SKM-1 (cell line): Measurements from ENCODE around the gene OSBPL9.
"Not testable (repeated sequence)": the region's sequence is repeated elsewhere in the genome, so short reads cannot be mapped to it uniquely, and the experiment has no call there.

ENCODE experiments used
- DNase-seq: peaks from one replicate; lab custom pipeline; 2025; ENCODE audit not compliant: unreplicated experiment; lab: John Stamatoyannopoulos, UW

The OSBPL9 gene

DNA sequence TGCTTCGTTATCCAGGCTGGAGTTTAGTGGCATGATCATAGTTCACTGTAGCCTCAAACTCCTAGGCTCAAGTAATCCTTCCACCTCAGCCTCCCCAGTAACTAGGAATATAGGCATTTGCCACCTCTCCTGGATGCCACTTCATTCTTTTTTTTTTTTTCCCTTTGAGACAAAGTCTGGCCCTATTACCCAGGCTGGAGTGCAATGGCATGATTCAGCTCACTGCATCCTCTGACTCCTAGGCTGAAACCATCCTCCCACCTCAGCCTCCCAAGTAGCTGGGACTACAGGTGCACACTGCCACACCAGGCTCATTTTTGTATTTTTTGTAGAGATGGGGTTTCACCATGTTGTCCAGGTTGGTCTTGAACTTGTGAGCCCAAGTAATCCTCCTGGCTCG, 19.3 kb downstream of the OSBPL9 start:
- DNase-seq, result no peak

DNA sequence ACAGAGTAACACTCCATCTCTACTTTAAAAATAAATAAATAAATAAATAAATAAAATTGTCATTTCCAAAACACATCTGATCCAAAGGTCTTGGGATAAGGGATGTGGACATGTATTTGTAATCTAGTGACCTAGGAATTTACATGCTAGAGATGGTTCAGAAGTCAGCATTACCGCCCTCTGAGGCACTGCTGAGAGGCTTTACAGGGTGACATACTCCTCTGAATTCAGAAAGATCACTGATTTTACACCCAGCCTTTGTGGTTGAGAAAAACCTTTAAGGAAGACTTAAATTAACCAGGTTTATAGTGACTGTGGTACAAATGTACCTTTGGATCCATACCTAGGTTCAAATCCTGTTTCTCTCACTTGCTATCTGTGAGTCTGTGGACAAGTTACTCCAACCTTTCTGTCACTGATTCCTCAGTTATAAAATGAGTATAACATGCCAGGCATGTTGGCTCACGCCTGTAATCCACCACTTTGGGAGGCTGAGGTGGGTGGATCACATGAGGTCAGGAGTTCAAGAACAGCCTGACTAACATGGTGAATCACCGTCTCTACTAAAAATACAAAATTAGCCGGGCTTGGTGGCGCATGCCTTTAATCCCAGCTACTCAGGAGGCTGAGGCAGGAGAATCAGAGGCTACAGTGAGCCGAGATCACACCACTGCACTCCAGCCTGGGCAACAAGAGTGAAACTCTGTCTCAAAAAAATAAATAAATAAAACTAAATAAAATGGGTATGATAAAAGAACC, 20.1 kb downstream of the OSBPL9 start:
- DNase-seq, result no peak

DNA sequence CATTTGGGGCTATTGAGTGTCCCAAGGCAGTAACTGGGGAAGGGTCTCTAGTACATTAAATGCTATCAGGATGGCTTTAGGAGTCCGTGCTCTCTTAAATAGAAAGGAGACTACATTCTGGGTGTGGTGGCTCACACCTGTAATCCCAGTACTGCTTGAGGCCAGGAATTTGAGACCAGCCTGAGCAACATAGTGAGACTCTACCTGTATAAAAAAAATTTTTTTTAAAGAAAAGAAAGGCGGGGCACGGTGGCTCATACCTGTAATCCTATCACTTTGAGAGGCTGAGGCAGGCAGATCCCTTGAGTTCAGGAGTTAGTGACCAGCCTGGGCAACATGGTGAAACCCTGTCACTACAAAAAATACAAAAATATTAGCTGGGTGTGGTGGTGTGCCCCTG, 21.5 kb downstream of the OSBPL9 start:
- no peak for DNase-seq

DNA sequence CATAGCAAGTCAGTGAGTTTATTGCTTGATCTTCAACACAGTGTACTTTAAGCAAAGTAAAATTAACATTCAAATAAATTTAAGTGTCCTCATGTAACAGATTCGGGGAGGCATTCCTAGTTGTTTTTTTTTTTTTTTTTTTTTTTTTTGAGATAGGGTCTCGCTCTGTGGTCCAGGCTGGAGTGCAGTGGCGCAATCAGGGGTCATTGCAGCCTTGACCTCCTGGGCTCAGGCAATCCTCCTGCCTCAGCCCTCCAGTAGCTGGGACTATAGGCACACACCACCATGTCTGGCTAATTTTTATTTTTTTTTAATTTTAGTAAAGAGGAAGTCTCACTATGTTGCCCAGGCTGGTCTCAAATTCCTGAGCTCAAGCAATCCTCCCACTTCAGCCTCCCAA, 22.8 kb downstream of the OSBPL9 start:
- no peak for DNase-seq

DNA sequence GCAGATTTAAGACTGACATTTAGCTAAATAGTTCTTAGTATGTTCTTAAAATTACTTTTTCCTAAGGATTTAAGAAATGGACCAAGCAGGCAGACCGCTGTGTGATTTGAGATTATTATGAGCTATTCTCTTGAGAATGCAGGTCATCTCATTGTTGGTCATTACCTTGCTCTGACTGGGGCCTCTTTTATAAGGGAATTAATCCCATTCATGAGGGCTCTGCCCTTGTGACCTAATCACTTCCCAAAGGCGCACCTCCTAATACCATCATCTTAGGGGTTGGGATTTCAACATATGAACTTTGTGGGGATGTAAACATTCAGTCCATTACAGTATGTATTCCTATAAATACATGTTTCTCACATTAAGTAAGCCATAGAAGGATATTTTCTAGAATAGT, 24.2 kb downstream of the OSBPL9 start:
- DNase-seq, result no peak

DNA sequence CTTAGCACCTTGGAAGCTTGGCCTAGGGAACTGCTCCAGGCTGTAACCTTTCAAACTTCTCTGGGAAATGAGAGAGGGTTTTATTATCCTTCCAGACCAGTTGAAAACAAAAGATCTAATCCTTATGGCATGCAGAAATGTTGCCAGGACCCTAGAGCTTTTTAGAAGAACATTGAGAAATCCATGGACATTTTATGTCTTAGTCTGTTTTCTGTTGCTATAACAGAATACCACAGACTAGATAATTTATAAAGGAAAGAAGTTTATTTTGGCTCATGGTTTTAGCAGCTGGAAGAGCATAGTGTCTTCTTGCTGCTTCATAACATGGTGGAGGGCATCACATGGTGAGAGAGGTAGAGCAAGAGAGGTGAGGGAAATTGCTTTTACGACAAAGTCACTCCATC, 25.8 kb downstream of the OSBPL9 start:
- no peak for DNase-seq

DNA sequence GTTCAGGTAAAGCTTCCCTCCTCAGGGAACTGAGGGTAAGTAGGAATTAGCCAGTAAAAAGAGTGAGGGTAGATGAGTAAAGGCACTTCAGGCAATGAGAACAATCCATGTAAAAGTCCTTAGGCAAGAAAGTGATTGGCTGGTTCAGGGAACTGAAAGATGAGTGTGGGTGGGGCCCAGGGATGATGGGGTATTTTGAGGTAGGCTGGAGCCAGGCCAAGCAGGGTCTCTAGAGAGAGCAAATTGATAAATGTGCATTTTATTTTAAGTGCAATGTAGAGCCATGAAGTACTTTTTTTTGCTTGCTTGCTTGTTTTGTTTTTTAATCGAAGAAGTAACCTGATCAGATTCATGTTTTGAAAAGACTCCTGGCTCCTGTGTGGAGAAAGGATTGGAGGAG, 26.5 kb downstream of the OSBPL9 start:
- no peak for DNase-seq

DNA sequence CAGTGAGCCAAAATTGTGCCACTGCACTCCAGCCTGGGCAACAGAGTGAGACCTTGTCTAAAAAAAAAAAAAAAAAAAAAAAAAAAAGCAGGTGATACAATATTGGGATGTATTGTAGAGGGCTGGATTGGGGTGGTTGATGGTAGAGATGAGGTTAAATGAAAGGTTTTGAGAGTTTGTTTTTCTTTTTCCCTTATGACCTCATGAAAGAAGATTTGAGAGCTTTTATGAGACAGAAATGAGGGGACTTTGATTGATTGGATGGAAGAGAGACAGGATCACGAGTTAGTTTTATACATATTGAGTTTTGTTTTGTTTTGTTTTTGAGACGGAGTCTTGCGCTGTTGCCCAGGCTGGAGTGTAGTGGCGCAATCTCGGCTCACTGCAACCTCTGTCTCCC, 27.1 kb downstream of the OSBPL9 start:
- no peak for DNase-seq

DNA sequence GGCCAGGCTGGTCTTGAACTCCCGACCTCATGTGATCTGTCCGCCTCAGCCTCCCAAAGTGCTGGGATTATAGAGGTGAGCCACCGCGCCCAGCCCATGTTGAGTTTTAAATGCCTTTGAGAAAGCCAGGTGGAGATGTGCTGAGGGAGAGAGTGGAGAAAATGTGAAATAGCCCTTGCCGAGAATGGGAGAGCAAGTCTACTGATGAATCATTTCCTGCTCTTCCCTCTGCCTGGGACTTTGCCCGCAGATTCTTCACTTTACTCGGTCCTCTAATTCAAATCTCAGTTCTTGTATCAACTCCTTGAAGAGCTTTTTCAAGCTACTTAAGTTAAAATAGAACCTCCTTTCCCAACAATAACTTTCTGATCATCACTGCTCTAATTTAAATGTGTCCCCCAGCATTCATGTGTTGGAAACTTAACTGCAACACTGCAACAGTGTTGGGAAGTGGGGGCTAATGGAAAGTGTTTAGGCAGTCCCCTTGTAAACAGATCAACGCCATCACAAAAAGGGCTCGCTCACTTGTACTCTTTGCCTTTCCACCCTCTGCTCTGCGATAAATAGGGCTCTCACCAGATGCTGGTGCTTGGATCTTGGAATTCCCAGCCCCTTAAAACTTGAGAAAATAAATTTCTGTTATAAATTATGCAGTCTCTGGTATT, 27.8 kb downstream of the OSBPL9 start:
- DNase-seq, result no peak

DNA sequence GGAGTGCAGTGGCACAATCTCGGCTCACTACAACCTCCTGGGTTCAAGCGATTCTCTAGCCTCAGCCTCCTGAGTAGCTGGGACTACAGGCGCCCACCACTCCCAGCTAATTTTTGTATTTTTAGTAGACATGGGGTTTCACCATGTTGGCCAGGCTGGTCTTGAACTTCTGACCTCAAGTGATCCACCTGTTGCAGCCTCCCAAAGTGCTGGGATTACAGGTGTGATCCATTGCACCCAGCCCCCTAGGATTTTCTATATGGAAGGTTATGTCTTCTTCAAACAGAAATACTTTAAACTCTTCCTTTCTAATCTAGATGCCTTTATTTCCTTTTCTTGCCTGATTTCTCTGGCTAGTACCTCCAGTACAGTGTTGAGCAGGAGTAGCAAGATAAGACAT, 29.7 kb downstream of the OSBPL9 start:
- not testable (repeated sequence) for DNase-seq

DNA sequence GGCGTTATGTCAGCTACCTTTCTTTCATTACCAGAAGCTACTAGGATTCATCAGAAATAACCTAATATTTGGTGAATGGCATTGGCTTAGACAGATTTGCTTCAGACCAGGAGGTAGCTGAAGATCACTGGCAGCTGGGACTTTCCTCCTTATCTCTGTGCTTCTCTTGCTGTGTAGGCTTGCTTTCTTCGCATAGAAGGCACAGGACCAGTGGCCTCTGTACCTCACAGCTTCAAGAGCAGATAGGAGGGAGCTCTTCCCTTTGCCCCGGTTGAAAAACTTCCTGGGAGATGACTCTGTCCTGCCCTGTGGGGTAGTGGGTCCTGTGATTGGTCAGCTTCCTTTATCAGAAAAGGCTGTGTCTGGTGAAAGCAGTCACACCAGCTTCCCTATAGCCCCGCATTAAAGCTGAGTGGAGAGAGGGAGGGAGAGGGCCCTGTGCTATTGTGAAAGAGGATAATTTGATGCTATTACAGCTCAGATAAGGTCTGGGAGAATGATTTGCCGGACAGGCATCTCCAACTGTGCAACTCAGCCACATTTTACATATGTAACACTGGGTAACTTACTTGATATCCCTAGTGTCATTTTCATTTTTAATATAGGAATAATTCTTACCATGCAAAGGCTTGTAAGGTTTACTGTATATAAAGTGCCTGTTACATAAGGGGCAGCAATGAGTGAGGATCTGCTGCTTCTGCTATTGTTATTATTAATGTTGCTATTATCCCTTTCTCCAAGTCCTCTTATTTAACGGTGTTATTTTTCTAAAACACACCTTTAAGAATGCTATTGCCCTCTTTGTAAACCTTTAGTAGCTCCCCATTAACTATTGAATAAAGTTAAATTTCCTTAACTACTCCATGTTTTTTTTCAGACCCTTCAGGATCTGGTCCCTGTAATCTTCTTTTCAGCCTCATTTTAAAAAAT, 31.6 kb downstream of the OSBPL9 start:
- DNase-seq, result peak; percentile 42

DNA sequence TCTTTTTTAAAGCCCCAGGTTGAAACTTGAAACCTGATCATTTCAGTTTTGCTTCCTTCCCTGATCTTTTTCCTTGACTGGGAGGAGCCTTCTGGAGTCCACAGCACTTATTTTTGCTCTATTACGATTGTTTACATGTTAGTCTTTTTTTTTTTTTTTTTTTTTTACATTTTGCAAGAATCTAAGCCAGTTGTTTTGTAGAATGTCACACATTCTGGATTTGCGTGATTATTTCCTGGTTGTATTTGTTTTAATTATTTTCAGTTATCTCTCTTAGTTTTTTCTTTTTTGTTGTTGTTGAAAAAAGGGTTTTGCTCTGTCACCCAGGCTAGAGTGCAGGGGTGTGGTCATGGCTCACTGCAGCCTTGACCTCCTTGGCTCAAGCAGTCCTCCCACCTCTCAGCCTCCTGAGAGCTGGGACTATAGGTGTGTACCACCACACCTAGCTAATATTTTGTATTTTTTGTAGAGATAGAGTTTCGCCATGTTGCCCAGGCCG, 32.8 kb downstream of the OSBPL9 start:
- no peak for DNase-seq

DNA sequence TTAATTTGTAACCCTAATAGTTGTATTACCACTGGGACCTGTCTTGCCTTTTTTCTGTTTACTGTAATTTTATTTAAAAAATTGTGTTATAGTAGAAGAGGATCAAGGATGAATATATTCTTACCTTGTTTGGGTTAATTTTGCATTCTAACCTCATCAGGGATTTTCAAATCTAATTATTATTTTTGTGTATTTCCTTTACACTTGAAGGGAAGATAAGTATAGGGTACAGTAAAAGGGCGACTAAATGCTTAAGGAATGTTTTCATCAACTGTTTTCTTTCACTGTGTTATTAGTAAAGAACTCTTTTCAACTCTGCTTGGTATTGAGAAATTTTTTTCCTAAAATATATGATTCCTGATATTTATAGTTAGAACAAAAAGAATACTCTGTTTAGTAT, 33.3 kb downstream of the OSBPL9 start:
- no peak for DNase-seq

DNA sequence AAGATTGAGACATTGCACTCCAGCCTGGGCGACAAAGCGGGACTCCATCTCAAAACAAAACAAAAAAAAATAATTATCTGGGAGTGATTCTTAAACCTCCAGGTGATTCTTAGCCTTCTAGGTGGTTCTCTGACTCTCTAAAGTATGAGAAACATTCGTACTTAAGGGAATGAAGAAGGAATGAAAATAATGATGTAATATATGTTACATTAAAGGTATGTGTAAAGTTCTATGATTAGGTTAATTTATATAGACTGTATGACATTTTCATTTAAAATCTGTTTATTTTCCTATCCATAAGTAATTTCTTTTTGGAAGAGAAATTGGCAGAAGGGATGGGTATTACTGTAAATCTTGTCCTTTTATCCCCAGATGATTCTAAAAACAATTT, 34.7 kb downstream of the OSBPL9 start:
- no peak for DNase-seq

DNA sequence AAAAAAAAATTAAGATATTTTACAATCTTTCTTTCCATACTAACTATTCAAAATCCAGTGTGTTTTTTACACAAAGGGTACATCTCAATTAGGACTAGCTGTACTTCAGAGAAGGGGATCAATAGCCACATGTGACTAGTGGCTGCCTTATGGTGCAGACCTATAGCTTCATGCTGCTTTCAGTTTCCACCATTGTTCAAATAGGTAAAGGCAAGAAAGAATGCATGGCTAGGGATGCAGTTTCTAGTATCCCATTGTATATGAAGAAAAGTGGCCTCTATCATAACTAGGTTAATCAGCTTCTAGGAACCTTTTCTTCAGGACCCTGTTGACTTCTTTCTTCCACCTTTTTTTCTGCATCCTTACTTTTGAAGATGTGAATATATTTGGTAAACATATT, 35.7 kb downstream of the OSBPL9 start:
- no peak for DNase-seq

DNA sequence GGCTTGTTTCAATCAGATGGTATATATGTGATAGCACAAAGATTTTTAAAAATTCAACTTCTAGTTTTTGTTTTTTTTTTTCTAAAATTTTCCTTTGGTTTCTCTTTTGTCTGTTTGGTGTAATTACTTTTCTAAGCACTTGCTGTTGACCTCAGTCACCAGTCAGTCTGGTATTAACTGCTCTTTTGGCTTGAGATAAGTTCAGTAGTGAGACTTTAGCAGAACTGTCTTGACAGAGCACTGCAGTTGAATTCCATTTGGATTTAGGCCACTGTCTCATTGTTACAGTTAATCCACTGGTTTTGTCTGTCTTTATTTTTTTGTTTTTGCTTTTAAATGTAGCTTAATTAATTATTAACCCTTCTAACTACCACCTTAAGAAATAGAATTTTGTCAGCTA, 36.2 kb downstream of the OSBPL9 start:
- no peak for DNase-seq

DNA sequence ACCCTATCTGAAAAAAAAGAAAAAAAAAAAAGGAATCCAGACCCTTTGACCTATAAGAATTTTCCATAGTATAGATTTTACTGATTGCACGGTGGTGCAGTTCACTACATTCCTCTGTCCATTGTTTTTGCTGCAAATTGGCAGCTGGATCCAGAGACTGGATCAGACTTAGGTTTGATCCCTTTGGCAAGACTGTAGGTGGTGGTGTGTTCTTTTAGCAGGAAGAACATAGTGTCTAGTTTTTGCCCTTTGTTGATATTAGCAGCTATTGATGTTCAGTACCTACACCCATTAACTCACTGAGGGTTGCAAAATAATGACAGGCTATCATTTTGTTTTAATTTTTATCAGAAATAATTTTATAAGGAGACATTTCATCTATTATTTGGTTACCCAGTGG, 37.1 kb downstream of the OSBPL9 start:
- DNase-seq, result no peak

DNA sequence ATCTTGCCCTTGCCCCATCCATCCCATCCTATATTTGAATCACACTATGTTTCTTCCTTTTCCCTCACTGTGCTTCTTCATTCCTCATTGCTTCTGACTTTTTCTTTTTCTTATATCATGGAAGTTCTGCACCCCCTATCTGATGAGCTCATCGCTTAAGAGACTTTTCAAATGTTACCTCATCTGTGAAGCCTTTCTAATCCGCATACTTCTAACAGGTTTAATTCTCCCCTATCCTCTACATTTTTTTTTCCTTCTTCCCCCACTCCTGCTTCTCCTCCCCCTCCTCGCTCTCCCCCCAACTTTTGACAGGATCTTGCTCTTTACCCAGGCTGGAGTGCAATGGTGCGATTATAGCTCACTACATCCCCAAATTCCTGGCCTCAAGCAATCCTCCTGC, 39.5 kb downstream of the OSBPL9 start:
- DNase-seq, result no peak

DNA sequence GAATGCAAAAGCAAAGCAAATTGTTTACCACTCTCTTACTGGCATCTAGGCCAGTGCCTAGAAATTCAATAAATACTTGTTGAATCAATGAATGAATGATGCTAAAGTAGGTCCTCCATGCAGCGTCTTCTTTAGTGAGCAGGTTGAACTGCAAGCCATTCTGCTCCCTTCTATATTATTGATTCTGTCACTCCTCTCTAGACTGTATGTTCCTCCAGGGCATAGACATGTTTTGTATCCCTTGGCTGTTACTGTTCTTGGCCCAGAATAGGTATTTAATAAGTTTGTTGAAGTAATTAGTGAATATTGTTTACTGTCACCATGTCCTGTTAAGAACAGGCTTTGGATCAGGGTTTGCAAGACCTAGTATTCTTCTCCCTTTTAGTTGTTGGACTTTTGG, 43.7 kb downstream of the OSBPL9 start:
- DNase-seq, result no peak

DNA sequence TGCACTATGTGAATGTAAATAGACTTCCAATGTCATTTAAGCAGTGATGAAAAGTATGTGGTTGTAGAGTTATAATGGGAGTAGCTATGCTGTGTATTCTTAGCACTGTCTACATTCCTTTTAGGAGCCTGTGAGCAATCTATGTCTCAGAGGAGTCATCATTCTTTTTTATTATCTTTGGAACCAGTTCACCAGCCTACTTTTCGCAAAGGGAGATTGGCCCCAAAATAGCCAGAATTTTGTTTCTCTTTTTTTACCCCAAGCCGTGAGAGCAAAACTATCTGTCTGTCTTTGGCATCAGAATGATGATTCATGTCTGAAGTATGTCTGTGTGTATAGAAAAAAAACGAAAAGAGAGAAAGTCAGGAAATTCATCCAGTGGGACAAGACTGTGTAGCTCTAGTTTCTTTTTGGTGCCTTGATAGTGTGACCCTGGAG, 44.2 kb downstream of the OSBPL9 start:
- no peak for DNase-seq

DNA sequence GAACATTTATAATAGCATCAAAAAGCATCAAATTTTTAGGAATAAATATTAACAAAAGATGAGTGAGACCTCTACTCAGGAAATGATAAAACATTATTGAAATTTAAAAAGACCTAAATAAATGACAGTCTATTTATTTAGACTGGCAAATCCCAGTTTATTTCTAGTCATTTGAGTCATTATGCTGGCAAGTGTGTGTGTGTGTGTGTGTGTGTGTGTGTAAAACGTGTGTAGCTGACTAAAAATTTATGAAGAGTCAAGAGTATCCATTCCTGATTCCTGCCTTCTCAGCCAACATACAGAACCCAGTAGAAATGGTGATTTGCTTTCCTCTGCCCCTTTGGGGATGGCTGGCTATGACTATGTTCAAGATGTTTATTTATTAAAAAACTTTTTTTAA, 46.2 kb downstream of the OSBPL9 start:
- no peak for DNase-seq

DNA sequence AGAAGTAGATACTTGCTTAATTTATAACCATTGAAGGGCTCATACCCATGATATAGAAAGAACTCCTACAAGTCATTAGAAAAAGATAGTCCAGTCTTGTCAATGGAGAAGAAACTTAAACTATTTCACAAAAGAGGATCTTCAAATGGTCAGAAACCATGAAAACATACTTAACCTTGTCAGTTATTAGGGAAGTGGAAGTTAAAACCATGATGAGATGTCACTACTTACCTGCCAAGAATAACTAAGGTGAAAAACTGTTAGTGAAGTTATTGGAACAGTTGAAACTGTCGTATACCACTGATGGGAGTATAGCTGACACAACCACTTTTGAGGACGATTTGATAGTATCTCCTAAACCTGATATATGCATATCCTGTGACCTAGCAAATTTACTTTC, 46.8 kb downstream of the OSBPL9 start:
- DNase-seq, result no peak
